Measurements from ENCODE around the gene LIG3. TPM values are rescaled to one million over a fixed set of nuclear protein-coding genes. Genes with fewer than 3 reads are reported as not detected.
A peak's percentile ranks its signal among the peaks of the same experiment; 100 is the strongest.

LIG3 gene
- total and polyA plus RNA-seq, 2 of the 13 experiments (the other 11 are each of a cell fraction or from before 2014, with no cell fraction given) = 34.4 to 36.2 TPM

- TF ChIP-seq ADNP (CRISPR knock-in tag; IDR thresholded peaks at IDR 0.05) = no peak
- TF ChIP-seq BCL6 (CRISPR knock-in tag; IDR thresholded peaks at IDR 0.05) = peak; percentile 68
- TF ChIP-seq ZNF546 (CRISPR knock-in tag; conservative IDR thresholded peaks at IDR 0.05) = peak; percentile 69; the same call in 1 of the 2 replicates
- no peak for TF ChIP-seq NBN (conservative IDR thresholded peaks at IDR 0.05)
- peak; percentile 48; the same call in 1 of the 2 replicates for TF ChIP-seq ZNF138 (CRISPR knock-in tag; IDR thresholded peaks at IDR 0.05; ENCODE audit: low read depth)
- TF ChIP-seq PLSCR1 (CRISPR knock-in tag; IDR thresholded peaks at IDR 0.05; ENCODE audit: borderline replicate concordance) = no peak
- TF ChIP-seq AKNA (CRISPR knock-in tag; IDR thresholded peaks at IDR 0.05; ENCODE audit: borderline replicate concordance) = no peak
- TF ChIP-seq ZBTB7B (CRISPR knock-in tag; IDR thresholded peaks at IDR 0.05) = no peak
- no peak for TF ChIP-seq FUBP1 (CRISPR knock-in tag; IDR thresholded peaks at IDR 0.05; ENCODE audit: borderline replicate concordance)
- no peak for TF ChIP-seq ZBED4 (CRISPR knock-in tag; IDR thresholded peaks at IDR 0.05; ENCODE audit: borderline replicate concordance)
- TF ChIP-seq ZNF556 (CRISPR knock-in tag; IDR thresholded peaks at IDR 0.05; ENCODE audit: borderline replicate concordance) = no peak
- TF ChIP-seq HBP1 (CRISPR knock-in tag; IDR thresholded peaks at IDR 0.05; ENCODE audit: low read depth) = 0 out of 2 replicates have a peak, but pooled peaks have one; percentile 64
- no peak for TF ChIP-seq TEAD2 (CRISPR knock-in tag; IDR thresholded peaks at IDR 0.05)
- no peak for TF ChIP-seq SETDB1 (CRISPR knock-in tag; IDR thresholded peaks at IDR 0.05; ENCODE audit: borderline replicate concordance)
- no peak for TF ChIP-seq KLF6 (CRISPR knock-in tag; IDR thresholded peaks at IDR 0.05)
- TF ChIP-seq TP53 (CRISPR knock-in tag; conservative IDR thresholded peaks at IDR 0.05) = no peak
Measured at GRCh38 chr17:34980353-34980680, at the start of gene LIG3 (continued).

Data from HepG2 (cell line).